Endothelial cell of umbilical vein (primary cell): Measurements from ENCODE around the gene LARGE1. TPM values are rescaled to one million over a fixed set of nuclear protein-coding genes. Genes with fewer than 3 reads are reported as not detected.

Source experiments
- BruUV-seq: library from RNA; stranded (reverse); fragments of 400-500 nt; replicated peaks from 2 replicates; lab custom pipeline; 2021; lab: Mats Ljungman, UMichigan
- CTCF ChIA-PET: fragments of 300-600, 350-600 bp; sonication (Branson Sonifier 250); formaldehyde crosslinking; loops from one replicate; lab custom pipeline; 2021; ENCODE audit warnings: antibody characterized with exemption, inconsistent platforms; lab: Charles Lee
- POLR2A ChIA-PET: fragments of 300-600, 350-600 bp; sonication (Branson Sonifier 250); formaldehyde crosslinking; loops from one replicate; lab custom pipeline; 2021; ENCODE audit warnings: antibody characterized with exemption, inconsistent platforms; lab: Charles Lee
- DNase-seq: peaks from one replicate; pipeline ENCODE4 v3.0.0-alpha.2; 2011; ENCODE audit warnings: low read depth, low spot score
- FAIRE-seq: peaks from 2 replicates; lab custom pipeline; 2011; peaks lifted over from hg19 to GRCh38; lab: Jason Lieb, UNC
- H2AFZ ChIP-seq: 2 replicates; pipeline ENCODE4 v1.6.0; 2012; ENCODE audit warnings: low read depth, low read length, control low read depth, inconsistent platforms
- H3K27ac ChIP-seq: 2 replicates; pipeline ENCODE4 v1.5.1; 2011; ENCODE audit warnings: low read depth, mild to moderate bottlenecking, control low read depth, low read length, moderate library complexity; ENCODE audit not compliant: insufficient read depth
- H3K27me3 ChIP-seq, 2 experiments: 2 replicates each; pipeline versions ENCODE4 v1.6.0 to v1.6.1; 2011; ENCODE audit warnings: low read length in 2 of 2, mixed read lengths in 1 of 2; ENCODE audit not compliant: control insufficient read depth in 2 of 2, insufficient read depth in 2 of 2
- H3K36me3 ChIP-seq, 2 experiments: 2 replicates in 1 of 2; 3 replicates in 1 of 2; pipeline ENCODE4 v1.5.1; 2011; ENCODE audit warnings: low read length in 2 of 2, mild to moderate bottlenecking in 1 of 2, moderate library complexity in 1 of 2; ENCODE audit not compliant: control insufficient read depth in 2 of 2, insufficient read depth in 2 of 2; ENCODE audit errors: extremely low read depth in 1 of 2
- H3K4me1 ChIP-seq: 3 replicates; pipeline ENCODE4 v1.5.1; 2011; ENCODE audit warnings: mild to moderate bottlenecking, low read length; ENCODE audit not compliant: control insufficient read depth, insufficient read depth; ENCODE audit errors: extremely low read depth
- H3K4me2 ChIP-seq: 2 replicates; pipeline ENCODE4 v1.6.1; 2011; ENCODE audit warnings: low read length, control low read depth, mixed read lengths; ENCODE audit not compliant: insufficient read depth
- H3K4me3 ChIP-seq, 3 experiments: fragments of 200-600 bp in 1 of 3; sonication (generic), shearing (Covaris generic) in 1 of 3; replicated peaks in 1 of 3; 2 replicates each; pipeline ENCODE4 v1.5.1; 2011 to 2016; ENCODE audit warnings: control low read depth in 3 of 3, low read length in 3 of 3, mild to moderate bottlenecking in 2 of 3, inconsistent platforms in 1 of 3, low read depth in 1 of 3, moderate library complexity in 1 of 3; ENCODE audit not compliant: insufficient read depth in 1 of 3
- H3K79me2 ChIP-seq: 2 replicates; pipeline ENCODE4 v1.6.0; 2012; ENCODE audit warnings: low read length, inconsistent platforms; ENCODE audit not compliant: control insufficient read depth, insufficient read depth
- H3K9ac ChIP-seq: replicated peaks from 2 replicates; pipeline ENCODE3; 2011; ENCODE audit warnings: low read length, control low read depth; ENCODE audit not compliant: insufficient read depth; ENCODE audit errors: extremely low read depth
- H3K9me1 ChIP-seq: replicated peaks from 3 replicates; pipeline ENCODE4 v1.6.0; 2011; ENCODE audit warnings: mild to moderate bottlenecking, low read length; ENCODE audit not compliant: control insufficient read depth, insufficient read depth; ENCODE audit errors: extremely low read depth
- H3K9me3 ChIP-seq: replicated peaks from 2 replicates; pipeline ENCODE4 v1.5.1; 2012; ENCODE audit warnings: low read length, inconsistent platforms; ENCODE audit not compliant: control insufficient read depth, insufficient read depth
- H4K20me1 ChIP-seq: replicated peaks from 2 replicates; pipeline ENCODE3; 2011; ENCODE audit warnings: mild to moderate bottlenecking, low read length; ENCODE audit not compliant: control insufficient read depth, insufficient read depth; ENCODE audit errors: extremely low read depth
- CTCF ChIP-seq, 2 donors: IDR thresholded peaks; 1 replicate in 1 of 2; 2 replicates in 1 of 2; pipeline ENCODE4 v1.5.1; 2011; ENCODE audit warnings: low read length in 2 of 2, mild to moderate bottlenecking in 2 of 2, moderate library complexity in 2 of 2, control low read depth in 1 of 2, inconsistent platforms in 1 of 2, low read depth in 1 of 2; ENCODE audit not compliant: insufficient read depth in 1 of 2; ENCODE audit errors: extremely low read depth in 1 of 2
- EZH2 ChIP-seq: IDR thresholded peaks from 2 replicates; pipeline ENCODE4 v1.6.1; 2012; ENCODE audit warnings: borderline replicate concordance, low read depth, mild to moderate bottlenecking, moderate library complexity, low read length, inconsistent platforms; ENCODE audit not compliant: severe bottlenecking
- FOS ChIP-seq: IDR thresholded peaks from 2 replicates; pipeline ENCODE4 v1.6.1; 2011; ENCODE audit warnings: mild to moderate bottlenecking, low read length, moderate library complexity, borderline replicate concordance; ENCODE audit not compliant: insufficient read depth
- GATA2 ChIP-seq: IDR thresholded peaks from 2 replicates; pipeline ENCODE4 v1.7.0; 2011; ENCODE audit warnings: low read depth, mild to moderate bottlenecking, moderate library complexity, mixed read lengths, low read length; ENCODE audit not compliant: insufficient read length, insufficient read depth
- JUN ChIP-seq: IDR thresholded peaks from 2 replicates; pipeline ENCODE4 v1.6.1; 2011; ENCODE audit warnings: borderline replicate concordance, low read depth; ENCODE audit not compliant: insufficient read length, insufficient read depth
- MAX ChIP-seq: IDR thresholded peaks from 2 replicates; pipeline ENCODE4 v1.6.1; 2011; ENCODE audit not compliant: insufficient read depth, insufficient read length
- MYC ChIP-seq: IDR thresholded peaks from one replicate; pipeline ENCODE4 v1.6.1; 2011; ENCODE audit warnings: mild to moderate bottlenecking, low read depth, low read length
- POLR2A ChIP-seq: IDR thresholded peaks from 2 replicates; pipeline ENCODE4 v1.6.1; 2012; ENCODE audit warnings: low read depth, mild to moderate bottlenecking, control low read depth, low read length
- POLR2AphosphoS5 ChIP-seq: IDR thresholded peaks from 2 replicates; pipeline ENCODE4 v1.6.1; 2012; ENCODE audit warnings: low read depth, mild to moderate bottlenecking, control low read depth, low read length, moderate library complexity; ENCODE audit not compliant: insufficient read depth
- dilution Hi-C: fragments of 300-500 bp; cut with MboI; formaldehyde crosslinking; loops from one replicate; pipeline ENCODE4 v1.15.0; 2019; ENCODE audit warnings: low sequenced_read_pairs; ENCODE audit not compliant: extremely low pct_ligation_motif_present
- intact Hi-C: fragments of 100-400 bp; cut with micrococcal nuclease; formaldehyde crosslinking; loops from one replicate; pipeline ENCODE4 v1.10.0; 2022
- polyA plus RNA-seq, 4 experiments: library from polyadenylated mRNA; depleted of rRNA in 3 of 4; stranded (reverse) in 3 of 4; unstranded in 1 of 4; fragments of >200 nt; gene quantifications; 2 replicates each; pipeline versions ENCODE4 v1.2.1 to v1.2.3, GENCODE V29; 2011 to 2012; ENCODE audit warnings: missing spikeins in 1 of 4
- total RNA-seq: library from RNA; stranded (reverse); gene quantifications from 2 replicates; pipeline ENCODE4 v1.2.3, GENCODE V29; 2021

Gene LARGE1
- total and polyA plus RNA-seq, 2 donors (not counting 3 experiments of a cell fraction or from before 2014, with no cell fraction given), result 0.95 to 4.4 TPM

- POLR2A ChIA-PET, result no interaction called here
- H3K27ac ChIP-seq, result no peak overlapping the region
- H3K9me3 ChIP-seq, result peaks cover 4% of the 10 kb centered on the region
- H3K36me3 ChIP-seq, result no peaks in the 10 kb centered on the region
- TF ChIP-seq FOS, result no peak
- no peak for TF ChIP-seq MAX
- no peak for TF ChIP-seq POLR2AphosphoS5
- TF ChIP-seq POLR2A, result no peak
- no peak for TF ChIP-seq GATA2
- no peak for TF ChIP-seq JUN
- TF ChIP-seq EZH2, result no peak
- TF ChIP-seq MYC, result no peak
- no peak for TF ChIP-seq CTCF (IDR thresholded peaks at IDR 0.05; ENCODE audit: extremely low read depth in 1 of 2, insufficient read depth in 1 of 2, low read depth in 1 of 2, low read length in 2 of 2)
- H3K9me1 ChIP-seq, result no peaks in the 10 kb centered on the region
- no peak for FAIRE-seq
- no peak overlapping the region for H2AFZ ChIP-seq
- H3K4me1 ChIP-seq, result no peaks in the 10 kb centered on the region
- intact Hi-C loops (no loop called here), dilution Hi-C loops (no loop called here)
- DNase-seq, result no peak
- no peaks in the 10 kb centered on the region for H3K27me3 ChIP-seq
- no peak overlapping the region for H3K9ac ChIP-seq
- BruUV-seq, result no TSS peak
- no peaks in the 10 kb centered on the region for H3K79me2 ChIP-seq
- no peak overlapping the region for H3K4me3 ChIP-seq
- no peak overlapping the region for H3K4me2 ChIP-seq
- H4K20me1 ChIP-seq, result no peaks in the 10 kb centered on the region
- CTCF ChIA-PET, result no interaction called here
Measured at GRCh38 chr22:33561149-33561807, 359.0 kb downstream of the LARGE1 start.
